BLaER1 treated with 17β-estradiol and CSF1 and Interleukin-3, amounts not matched to agents 10 nM and 100 nM (cell line): ENCODE measurements around the gene LCN9.

Experiments
- H3K27ac ChIP-seq, 11 experiments: shearing (Covaris generic); formaldehyde crosslinking; 2 replicates each; pipeline ENCODE4 v1.8.1; 2022
- H3K27me3 ChIP-seq, 11 experiments: shearing (Covaris generic); formaldehyde crosslinking; 2 replicates each; pipeline ENCODE4 v1.8.1; 2022
- H3K36me3 ChIP-seq, 11 experiments: shearing (Covaris generic); formaldehyde crosslinking; 2 replicates each; pipeline ENCODE4 v1.8.1; 2022
- H3K4me1 ChIP-seq, 10 experiments: shearing (Covaris generic); formaldehyde crosslinking; 2 replicates each; pipeline ENCODE4 v1.8.1; 2022
- H3K4me2 ChIP-seq, 11 experiments: shearing (Covaris generic); formaldehyde crosslinking; 2 replicates each; pipeline ENCODE4 v1.8.1; 2022
- H3K4me3 ChIP-seq, 10 experiments: shearing (Covaris generic); formaldehyde crosslinking; 2 replicates each; pipeline ENCODE4 v1.8.1; 2022
- H3K9ac ChIP-seq, 11 experiments: shearing (Covaris generic); formaldehyde crosslinking; 2 replicates each; pipeline ENCODE4 v1.8.1; 2022
- H3K9me3 ChIP-seq, 11 experiments: shearing (Covaris generic); formaldehyde crosslinking; replicated peaks in 1 of 11; 2 replicates each; pipeline ENCODE4 v1.8.1; 2022
- H4K20me1 ChIP-seq, 11 experiments: shearing (Covaris generic); formaldehyde crosslinking; 2 replicates each; pipeline ENCODE4 v1.8.1; 2022
- Cebpa-rat ChIP-seq, 11 experiments: shearing (Covaris generic); IDR thresholded peaks; 2 replicates each; pipeline ENCODE4 v1.8.1; 2022

The LCN9 gene

GRCh38 chr9:135716045-135716444 lies 52.9 kb downstream of the LCN9 start:
- Histone ChIP-seq H3K27me3 (no peaks in the 10 kb centered on the region), H3K4me2 (peak overlapping the region in 4 of 11 experiments; percentile 10 to 39 (median 20); a peak in 3 of 22 replicates)
- no peak for TF ChIP-seq Cebpa-rat (IDR thresholded peaks at IDR 0.05)

More at GRCh38 chr9:135716045-135716444, 52.9 kb downstream of the LCN9 start:
- Histone ChIP-seq H3K4me1 (peaks cover 51 to 87% (median 77%) of the 10 kb centered on the region in 10 experiments), H3K4me3 (no peak overlapping the region), H3K27ac (no peak overlapping the region), H3K9me3 (no peaks in the 10 kb centered on the region), H4K20me1 (peaks cover 0 to 37% (median 0%) of the 10 kb centered on the region in 11 experiments; a peak in 4 of 22 replicates), H3K9ac (no peak overlapping the region), H3K36me3 (no peaks in the 10 kb centered on the region)
